Fibroblast of lung (primary cell): ENCODE results near the gene CLPX.

ENCODE experiments used
- EZH2 ChIP-seq: IDR thresholded peaks from 2 replicates; pipeline ENCODE4 v1.5.1; 2012; ENCODE audit warnings: low read length, control low read depth, mild to moderate bottlenecking; ENCODE audit errors: missing control alignments
- TF ChIP-seq, protein P1 (sequence below), 2 donors: IDR thresholded peaks in 1 of 2; conservative IDR thresholded peaks in 1 of 2; 1 replicate in 1 of 2; 2 replicates in 1 of 2; pipeline ENCODE4 v1.5.1; 2011 to 2012; ENCODE audit warnings: low read length in 2 of 2, control low read depth in 1 of 2, inconsistent platforms in 1 of 2, low read depth in 1 of 2, mild to moderate bottlenecking in 1 of 2

DNA sequence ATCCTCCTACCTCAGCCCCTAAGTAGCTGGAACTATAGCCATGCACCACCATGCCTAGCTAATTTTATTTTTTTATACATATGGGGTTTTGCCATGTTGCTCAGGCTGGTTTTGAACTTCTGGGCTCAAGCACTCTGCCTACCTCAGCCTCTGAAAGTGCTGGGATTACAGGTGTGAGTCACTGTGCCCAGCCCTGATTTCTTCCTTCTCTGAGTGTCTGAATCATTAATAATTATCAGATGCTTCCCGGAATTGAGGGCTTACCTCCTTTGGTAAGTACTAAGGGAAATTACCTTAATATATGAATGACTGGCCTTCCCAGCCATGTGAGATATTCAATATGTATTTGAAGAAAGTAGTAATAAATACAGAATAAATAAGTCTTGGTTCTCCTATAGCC lies 7.2 kb downstream of the CLPX start:
- TF ChIP-seq, protein P1, sequence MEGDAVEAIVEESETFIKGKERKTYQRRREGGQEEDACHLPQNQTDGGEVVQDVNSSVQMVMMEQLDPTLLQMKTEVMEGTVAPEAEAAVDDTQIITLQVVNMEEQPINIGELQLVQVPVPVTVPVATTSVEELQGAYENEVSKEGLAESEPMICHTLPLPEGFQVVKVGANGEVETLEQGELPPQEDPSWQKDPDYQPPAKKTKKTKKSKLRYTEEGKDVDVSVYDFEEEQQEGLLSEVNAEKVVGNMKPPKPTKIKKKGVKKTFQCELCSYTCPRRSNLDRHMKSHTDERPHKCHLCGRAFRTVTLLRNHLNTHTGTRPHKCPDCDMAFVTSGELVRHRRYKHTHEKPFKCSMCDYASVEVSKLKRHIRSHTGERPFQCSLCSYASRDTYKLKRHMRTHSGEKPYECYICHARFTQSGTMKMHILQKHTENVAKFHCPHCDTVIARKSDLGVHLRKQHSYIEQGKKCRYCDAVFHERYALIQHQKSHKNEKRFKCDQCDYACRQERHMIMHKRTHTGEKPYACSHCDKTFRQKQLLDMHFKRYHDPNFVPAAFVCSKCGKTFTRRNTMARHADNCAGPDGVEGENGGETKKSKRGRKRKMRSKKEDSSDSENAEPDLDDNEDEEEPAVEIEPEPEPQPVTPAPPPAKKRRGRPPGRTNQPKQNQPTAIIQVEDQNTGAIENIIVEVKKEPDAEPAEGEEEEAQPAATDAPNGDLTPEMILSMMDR (conservative IDR thresholded peaks at IDR 0.05 in 1 of 2, IDR thresholded peaks at IDR 0.05 in 1 of 2; ENCODE audit: low read depth in 1 of 2, low read length in 2 of 2), result no peak
- TF ChIP-seq EZH2, result no peak
